ENCODE data around the gene FYB2.
"Not testable (repeated sequence)": the region's sequence is repeated elsewhere in the genome, so short reads cannot be mapped to it uniquely, and the experiment has no call there.

The FYB2 gene

DNA sequence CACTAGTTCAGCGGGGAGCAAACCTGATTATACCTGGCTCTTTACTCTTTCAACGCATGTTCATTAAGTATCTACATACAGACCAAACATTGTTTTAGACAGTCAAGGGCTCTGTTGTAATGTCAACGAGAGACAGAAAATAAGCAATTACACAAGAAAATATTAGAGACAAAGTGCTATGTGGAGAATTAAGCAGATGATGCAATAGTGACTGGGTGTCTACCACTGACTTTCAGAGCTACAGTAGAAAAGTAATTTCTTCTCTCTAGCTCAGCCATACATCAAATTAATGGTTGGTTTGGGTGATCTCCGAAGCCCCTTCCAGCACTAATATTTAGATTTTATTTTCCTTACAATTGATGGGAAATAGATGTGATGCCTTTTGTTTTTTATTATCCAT lies 23.3 kb downstream of the FYB2 start:
- DNase-seq: no peak

DNA sequence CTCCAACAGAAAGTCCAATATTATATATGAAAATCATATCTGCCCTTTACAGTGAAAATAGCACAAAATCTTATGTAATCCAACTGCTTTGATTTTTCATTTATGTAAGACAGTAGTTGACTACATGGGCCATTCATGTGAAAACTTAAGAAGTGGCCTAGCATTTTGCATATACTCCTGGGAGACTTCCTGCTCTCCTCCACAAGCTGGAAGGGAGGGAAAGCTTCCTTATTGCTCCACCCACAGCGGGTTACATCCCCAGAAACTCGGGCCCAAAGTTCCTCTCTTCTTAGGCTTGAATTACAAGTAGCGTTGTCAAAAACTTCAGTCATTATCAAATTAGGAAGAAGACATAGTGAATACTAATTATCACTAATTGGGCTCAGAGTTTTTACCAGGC lies 29.2 kb downstream of the FYB2 start:
- DNase-seq: no peak

DNA sequence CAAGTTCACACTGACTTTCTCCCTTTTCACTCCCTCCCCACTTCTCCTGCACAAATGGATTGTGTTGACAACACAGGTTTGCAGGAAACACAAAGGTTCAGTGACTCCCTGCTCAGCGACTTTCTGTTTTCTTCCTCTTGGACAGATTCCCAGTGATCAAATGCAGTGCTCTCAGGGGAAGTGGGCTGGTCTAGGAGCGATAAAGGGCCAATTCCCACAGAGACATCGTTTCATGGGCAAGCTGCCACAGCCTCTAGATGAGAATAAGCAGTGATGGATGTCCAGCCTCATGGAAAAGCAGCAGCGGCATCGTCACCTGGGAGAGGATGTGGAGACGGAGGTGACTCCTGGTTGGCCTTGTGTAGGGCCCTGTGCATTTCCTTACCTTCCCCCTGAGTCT lies 30.6 kb downstream of the FYB2 start:
- no peak for DNase-seq

DNA sequence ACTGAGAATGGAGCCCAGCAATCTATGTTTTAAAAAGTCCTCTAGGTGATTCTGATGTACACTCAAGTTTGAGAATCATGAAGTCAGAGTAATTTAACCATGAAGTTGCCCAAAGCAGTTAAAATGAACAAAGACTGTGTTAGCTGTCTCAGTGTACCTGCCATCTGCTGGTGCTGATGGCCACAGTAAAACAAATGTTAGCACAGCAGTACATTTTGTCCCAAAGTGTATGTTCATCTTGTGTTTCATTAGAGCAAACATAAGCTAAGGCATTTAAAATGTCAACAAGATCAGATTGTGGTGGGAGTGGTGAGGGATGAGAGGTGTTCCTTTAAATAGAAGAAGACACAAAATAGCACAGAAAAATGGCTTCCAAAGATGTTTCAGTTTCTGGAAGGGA lies 31.1 kb downstream of the FYB2 start:
- DNase-seq: no peak

DNA sequence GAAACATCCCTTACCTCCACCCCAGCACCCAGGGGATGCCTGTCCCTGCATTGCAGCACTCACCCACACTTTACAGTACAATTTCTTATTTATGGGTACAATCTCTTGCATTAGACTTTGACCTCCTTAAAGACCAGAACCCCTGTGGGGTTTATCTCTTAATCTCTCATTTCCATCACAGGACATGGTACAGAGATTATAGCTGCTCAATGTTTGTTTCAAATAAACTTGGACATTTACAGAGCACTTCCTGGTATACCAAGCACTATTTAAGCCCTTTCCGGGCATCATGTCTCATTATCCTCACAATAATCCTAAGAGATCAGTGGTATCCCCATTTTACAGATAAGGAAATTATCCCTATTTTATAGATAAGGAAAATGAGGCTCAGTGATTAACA lies 31.9 kb downstream of the FYB2 start:
- DNase-seq: no peak

DNA sequence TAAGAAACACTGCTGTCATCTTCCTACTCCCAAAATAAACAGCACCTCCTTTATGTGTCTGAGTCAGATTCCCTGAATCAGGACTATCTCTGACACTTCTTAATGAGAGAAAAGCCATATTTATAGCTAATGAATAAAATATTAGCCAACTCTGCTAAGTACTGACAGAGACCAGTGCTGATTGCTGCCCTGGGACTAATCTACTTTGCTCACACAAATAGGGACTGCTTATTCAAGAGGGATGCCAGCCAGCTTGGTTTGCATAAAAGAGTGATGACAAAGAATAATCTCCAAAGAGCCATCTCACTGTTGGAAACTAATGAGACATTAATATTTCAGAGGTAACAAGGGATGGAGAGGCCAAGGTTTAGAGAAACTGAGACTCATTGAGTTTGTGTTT lies 36.4 kb downstream of the FYB2 start:
- no peak for DNase-seq

DNA sequence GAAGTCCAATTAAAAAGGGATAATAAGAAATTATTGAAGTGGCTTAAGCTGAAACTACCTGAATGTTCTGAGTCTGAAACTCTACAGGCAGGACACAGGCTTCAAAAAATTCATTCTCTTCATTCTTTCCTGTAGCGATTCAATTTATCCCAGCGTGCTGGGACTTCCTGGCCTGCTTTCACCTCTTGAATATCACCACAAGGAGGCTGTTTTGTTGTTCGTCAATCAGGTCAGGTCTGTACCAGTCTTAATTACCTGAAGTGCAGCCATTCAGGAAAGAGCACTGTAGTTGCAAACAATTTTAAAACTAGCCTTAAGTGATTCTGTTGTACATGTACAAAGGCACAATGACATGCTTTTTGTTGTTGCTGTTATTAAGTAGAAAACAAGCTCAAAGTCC lies 38.4 kb downstream of the FYB2 start:
- no peak for DNase-seq

DNA sequence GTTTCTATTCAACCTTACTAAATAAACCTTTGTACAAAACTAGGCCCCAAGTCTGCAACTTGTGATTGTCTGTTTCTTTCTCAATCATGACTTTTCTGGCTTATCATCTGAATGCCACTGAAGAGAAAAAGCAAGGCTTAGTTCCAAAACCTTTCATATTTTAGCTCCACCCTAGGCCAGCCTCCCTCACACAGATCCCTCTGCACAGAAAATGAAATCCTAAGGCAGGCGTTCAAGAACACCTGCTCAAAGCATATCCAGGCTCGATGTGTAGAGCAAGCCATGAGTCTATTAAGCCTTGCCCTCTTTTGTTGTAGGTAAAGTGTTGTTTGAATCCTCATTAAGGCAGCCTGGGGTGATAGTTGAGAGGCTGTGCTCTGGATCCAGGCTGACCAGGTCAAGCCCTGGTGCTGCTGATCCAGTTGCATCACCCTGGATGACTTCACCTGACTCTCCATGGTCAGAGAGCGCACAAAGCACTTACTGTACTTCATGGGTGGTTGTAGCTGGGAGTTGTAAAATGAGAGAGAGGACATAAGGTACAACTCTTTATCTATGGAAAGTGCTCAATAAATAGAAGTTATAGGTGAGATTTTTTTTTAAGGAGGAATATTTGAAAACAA lies 39.0 kb downstream of the FYB2 start:
- no peak for DNase-seq

DNA sequence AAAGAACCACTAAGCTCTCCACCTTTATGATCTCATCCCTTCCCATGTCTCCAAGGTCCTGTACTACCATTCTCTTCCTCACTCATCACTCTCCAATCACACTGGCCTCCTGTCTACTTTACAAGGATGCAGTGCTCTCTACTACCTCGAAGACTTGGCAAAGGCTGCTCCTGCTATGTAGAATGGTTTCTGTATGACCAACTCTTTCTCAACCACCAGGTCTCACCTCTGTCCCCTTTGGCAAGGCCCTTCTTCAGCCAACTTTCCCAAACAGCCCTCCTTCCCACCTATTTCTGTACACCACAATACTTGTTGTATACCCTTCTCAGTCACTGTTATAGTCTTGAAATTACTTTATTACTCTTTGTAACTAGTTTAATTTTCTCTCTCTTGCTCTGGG lies 41.2 kb downstream of the FYB2 start:
- DNase-seq: no peak

DNA sequence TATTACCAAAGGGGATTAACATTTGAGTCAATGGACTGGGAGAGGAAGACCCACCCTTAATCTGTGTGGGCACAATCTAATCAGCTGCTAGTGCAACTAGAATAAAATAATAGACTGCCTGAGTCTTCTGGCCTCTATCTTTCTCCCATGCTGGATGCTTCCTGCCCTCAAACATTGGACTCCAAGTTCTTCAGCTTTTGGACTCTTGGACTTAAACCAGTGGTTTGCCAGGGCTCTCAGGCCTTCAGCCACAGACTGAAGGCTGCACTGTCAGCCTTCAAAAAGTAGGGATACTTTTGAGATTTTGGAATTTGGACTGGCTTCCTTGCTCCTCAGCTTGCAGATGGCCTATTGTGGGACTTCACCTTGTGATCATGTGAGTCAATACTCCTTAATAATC lies 44.5 kb downstream of the FYB2 start:
- not testable (repeated sequence) for DNase-seq

DNA sequence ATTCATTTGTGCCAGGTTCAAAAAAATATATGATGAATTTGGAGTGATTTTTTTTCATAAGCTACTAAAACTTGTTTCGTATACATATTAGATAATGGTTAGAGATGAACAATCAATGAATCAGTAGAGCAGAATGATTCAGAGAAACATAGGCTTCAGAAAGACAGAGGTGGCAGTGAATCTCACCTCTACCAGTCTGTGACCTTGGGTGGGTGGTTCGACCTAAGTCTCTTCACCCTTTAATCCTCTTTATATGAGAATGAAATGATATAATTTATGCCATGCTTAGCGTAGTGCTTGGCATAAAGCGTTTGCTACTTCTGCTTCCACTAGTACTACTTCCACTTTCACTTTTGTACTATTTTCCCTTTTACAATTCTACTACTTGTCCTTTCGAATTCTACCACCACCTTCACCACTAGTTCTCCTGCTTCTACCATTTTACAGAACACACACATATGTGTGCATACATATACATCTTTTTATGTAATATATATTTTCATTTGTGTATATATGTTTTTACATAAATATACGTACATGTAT lies 45.1 kb downstream of the FYB2 start:
- no peak for DNase-seq

DNA sequence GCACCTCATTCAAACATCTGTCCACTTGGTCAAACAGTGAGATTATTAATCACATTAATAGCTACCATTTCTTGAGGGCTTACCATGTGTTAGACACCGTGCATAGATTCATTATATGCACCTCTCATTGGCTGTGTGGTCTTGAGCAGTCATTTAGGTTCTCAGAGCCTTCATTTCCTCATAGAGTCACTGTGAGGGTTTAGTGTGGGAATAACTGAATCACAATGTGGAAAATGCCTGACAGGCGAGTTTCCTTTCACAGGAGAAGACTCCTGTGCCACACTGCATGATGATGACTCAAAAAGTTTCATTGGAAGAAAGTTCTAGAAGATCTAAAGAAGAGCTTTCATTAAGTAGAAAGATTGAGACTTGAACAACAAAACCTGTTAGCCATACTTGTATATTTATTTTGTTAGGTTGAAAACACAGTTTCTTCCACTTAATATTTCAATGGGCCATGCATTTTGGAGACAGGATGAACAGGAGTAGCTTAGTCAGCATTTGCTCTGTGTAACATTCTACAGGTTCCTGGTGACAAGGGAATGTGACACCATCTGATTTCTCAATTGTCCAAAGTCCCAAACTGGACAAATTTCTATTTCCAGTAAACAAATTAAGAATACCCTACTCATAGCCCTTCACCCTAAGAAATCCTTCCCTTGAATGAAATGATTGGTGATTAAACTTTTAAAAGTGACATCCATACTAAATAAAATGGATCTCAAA lies 45.7 kb downstream of the FYB2 start:
- no peak for DNase-seq

DNA sequence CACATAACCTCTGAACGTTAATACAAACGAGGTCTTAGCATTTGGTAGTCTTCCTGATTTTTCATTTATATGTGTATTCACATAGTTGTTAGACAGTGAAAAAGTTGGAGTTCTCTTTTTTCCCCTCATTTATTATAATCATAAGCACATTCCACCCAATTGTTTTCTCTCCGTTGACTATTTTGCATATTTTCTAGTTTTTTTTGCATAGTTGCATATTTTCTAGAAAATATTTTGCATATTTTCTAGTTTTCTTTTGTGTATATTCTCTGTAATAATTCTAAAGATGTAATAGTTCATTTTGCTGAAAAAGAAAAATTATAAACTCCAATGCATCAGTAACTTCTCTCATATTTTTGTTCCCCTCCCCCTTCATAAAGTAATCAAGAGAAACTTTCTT lies 47.5 kb downstream of the FYB2 start:
- DNase-seq: no peak

DNA sequence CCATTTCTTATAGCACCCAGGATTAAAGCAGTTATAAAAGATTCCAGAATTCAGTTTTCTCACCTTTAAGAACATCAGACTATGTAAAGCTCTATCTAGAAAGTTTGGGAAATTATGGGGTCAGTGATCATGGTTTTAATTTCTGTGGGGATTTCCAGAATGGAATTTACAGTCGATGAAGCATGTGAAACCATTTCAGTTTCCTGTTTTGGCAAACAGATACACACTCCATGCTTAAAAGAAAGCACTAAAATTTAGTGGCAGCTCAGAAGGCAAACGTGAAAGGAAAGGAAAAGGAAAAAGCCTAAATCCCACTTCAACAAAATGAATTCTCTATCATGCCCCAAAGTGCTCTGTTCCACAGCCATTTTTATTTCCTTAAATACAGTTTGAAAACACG lies 60.4 kb downstream of the FYB2 start:
- DNase-seq: no peak

DNA sequence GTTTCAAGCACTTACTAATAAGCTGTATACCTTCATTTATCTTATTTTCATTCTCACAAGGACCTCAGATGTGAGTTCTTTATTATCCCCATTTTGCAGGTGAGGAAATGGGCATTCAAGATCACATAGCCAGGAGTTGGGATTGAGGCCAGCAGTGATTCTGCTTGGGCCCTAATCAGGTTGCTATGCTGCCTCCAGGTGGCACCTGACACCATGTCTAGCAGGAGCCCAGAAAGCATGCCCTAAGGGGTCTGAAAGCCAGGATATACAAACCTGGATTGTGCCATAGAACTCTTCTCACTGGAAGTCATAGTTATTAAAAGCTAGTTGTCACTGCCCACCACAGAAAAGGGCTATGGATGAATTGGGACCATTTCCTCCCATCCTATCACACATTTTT lies 61.1 kb downstream of the FYB2 start:
- DNase-seq: no peak

DNA sequence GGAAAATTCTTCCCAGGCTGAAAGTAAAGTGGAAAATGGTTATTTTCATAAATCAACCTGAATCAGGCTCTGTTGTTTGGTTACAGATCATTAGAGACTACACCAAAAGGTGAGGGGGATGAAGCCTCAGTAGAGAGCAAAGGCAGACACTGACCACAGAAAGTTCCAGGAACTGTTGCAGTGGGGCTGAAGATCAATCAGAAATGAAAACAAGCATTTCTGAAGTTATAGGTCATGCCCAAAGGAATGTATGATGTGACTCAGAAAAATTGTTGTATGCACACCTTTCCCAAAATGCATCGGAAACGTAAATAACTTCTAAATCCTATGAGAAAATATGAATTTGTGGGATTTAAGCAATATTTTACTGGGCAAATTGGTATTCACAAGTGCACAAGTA lies 63.3 kb downstream of the FYB2 start:
- no peak for DNase-seq

DNA sequence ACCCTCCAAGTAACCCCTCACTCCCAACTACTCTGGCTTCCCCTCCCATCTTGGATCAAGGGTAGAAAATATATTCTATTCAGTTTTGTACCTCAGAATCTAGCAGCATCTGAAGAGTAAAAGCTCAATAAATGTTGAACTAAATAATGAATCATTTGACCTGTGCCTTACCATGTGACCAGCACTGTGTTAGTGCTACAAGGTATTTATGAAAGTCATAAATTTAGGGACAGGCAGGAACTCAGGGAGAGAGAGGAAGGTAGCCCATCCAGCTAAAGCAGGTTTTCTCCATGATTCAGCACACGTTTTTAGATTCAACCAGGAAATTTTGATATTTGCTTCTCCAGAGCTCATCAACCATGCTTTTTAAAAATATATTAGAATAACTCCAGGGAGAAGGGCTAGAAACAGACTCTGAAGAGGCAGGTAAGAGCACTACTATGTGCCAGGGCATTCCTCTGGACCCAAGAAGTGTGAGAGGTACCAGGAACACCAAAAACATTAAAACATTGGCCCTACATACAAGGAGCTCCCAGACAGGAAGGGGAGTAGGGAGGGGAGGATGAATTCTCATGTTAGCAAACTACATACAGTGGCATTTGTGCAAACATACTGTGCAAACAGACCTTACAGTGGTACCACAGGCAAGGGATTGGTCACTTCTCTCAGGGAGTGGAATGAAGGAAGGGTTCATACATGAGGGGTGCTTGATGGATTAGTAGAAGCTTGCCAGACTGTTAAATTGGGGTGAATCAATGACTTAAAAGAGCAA lies 64.3 kb downstream of the FYB2 start:
- DNase-seq: no peak

DNA sequence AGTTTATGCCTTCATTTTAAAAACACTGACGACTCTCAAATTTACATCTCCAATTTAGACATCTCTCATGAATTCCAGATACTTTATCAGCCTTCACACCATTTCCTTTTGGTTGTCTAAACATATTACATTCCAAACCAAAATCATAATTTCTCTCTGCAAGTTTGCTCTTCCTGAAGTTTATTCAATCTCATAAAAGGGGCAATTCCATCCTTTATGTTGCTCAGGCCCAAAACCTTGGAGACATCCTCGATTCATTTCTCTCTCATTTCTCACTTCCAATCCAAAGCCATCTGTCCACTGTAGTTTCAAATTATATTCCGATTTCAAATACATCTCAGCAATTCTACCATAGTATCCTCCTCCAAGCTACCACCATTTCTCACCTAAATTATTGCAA lies 74.0 kb downstream of the FYB2 start:
- no peak for DNase-seq

DNA sequence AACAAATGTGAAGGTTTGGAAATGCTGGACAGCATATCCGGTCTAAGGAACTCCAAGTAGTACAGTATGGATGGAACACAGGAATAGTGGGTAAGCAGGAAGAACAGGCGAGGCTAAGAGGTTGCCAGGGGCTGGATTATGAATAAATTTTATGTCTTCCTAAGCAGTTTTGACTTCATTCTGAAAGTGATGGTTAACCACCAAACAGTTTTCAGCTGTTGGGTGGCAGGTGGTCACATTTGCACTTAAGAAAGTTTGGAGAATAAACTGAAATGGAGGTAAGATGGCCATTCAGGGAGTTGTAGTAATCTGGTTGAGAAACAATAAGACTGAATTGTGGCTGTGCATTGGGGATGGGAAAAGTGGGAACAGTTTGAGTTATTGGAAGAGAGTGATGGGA lies 90.2 kb downstream of the FYB2 start:
- DNase-seq: no peak

DNA sequence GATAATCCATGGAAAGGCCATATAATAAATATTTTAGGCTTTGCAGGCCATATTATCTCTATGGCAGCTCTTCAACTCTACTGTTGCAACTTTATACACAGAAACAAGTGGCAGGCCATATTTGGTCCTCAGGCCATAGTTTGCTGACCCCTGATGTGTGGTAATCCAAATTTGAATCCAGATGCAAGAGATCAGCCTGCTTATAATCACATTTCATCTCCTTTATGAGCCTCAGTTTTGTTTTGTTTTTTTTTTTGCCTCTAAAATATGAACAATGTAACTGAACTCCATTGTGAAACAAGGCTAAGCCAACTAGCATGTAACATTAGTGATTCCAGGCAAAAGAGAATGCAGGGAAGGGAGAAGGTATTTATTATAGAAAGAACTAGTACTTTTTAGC lies 92.5 kb downstream of the FYB2 start:
- no peak for DNase-seq

DNA sequence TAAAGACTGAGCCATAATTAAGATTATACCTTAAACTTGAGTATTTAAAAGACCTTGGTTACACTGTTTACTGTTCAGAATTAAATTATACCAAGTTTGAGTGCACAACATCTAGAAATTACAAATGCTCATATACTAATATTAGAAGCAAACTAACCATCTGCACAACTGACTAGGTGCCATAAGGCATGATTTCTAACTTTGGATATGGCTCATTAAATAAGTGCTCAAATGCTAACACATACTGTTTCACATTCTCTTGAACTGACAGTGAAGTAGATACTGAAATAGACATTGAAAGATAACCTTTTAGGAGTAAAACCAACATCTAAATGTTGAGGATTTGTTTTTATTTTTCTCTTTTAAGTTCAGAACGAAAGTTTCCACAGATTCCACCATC lies 100.0 kb downstream of the FYB2 start:
- DNase-seq: no peak

DNA sequence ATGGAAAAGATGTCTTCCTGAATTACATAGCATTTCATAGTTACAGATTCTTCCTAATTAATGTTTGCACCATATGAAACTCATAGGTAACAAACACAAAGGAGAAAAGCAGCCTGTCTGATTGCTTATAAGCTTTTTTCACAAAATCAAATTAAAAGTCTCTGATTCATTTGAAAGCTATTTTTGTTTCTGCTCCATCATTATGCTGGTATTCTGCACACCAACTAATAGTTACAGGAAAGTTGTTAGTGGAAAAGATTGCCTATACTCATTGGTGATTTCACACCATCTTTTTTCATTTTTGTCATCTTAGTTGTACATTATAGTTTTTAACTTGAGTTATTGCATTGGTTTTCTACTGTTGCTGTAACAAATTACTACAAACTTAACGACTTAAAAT lies 104.0 kb downstream of the FYB2 start:
- DNase-seq: no peak

DNA sequence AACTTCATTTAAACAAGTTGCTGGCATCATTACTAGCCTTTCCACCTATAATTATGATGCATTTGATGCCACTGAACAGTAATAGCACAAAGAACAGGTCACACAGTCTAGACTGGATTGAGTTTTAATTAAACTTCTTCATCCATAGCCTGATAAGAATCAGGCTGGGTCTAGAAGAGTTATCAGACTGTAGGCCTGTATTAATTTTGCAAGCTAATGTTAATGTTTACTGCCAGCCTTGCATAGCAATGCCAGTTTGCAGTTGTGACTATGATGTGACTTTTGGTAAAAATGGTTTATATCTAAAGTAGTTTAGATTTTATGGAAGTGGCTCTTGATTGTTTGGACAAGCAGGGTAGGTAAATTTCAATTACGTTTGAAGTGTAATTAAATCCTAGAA lies 106.1 kb downstream of the FYB2 start:
- no peak for DNase-seq

DNA sequence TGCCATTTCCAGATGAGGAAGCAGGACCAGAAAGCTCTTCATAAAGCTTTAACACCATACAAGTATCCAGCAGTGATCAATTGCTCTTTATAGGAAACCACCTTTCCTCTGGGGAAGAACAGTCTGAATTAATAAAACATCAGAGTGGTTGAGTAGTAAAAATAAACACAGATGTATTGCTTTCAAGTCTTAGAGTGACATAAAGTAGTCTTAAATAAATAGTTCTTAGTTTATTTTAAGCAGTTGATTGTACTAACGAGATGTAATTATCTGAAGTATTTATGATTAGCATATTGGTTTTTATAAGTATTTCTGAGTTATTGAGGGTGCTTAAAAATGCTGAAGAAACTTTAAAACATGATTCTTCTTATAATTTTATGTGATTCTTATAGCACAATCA lies 107.1 kb downstream of the FYB2 start:
- DNase-seq: no peak

All from midbrain (tissue), 1 donor.